HEK293 (cell line): ENCODE measurements around the gene HM13.
A peak's percentile ranks its signal among the peaks of the same experiment; 100 is the strongest.

Experiments
- HIC1 ChIP-seq: fragments of 450-650 bp; formaldehyde crosslinking; IDR thresholded peaks from 2 replicates; pipeline ENCODE4 v1.5.1; 2016; ENCODE audit warnings: missing biosample characterization, missing genetic modification characterization
- HOXD13 ChIP-seq: sonication (generic); formaldehyde crosslinking; IDR thresholded peaks from 2 replicates; pipeline ENCODE4 v1.8.0; 2022; ENCODE audit warnings: missing genetic modification reagents, borderline replicate concordance
- KLF10 ChIP-seq: fragments of 450-650 bp; IDR thresholded peaks from 2 replicates; pipeline ENCODE4 v1.5.1; 2018; ENCODE audit warnings: missing biosample characterization, mild to moderate bottlenecking, missing genetic modification characterization
- PRDM2 ChIP-seq: fragments of 450-650 bp; formaldehyde crosslinking; IDR thresholded peaks from 2 replicates; pipeline ENCODE4 v1.5.1; 2016; ENCODE audit warnings: missing biosample characterization, missing genetic modification characterization, borderline replicate concordance
- REPIN1 ChIP-seq: fragments of 450-650 bp; formaldehyde crosslinking; IDR thresholded peaks from 2 replicates; pipeline ENCODE4 v1.5.1; 2017; ENCODE audit warnings: missing biosample characterization, missing genetic modification characterization, low read depth
- SP3 ChIP-seq: fragments of 450-650 bp; formaldehyde crosslinking; IDR thresholded peaks from 2 replicates; pipeline ENCODE4 v1.5.1; 2016; ENCODE audit warnings: missing biosample characterization, missing genetic modification characterization
- YY1 ChIP-seq: fragments of 450-650 bp; formaldehyde crosslinking; IDR thresholded peaks from 2 replicates; pipeline ENCODE4 v1.5.1; 2018; ENCODE audit warnings: missing biosample characterization, missing genetic modification characterization
- ZBTB11 ChIP-seq: fragments of 450-650 bp; formaldehyde crosslinking; conservative IDR thresholded peaks from 2 replicates; pipeline ENCODE4 v1.5.1; 2016; ENCODE audit warnings: low read depth, missing biosample characterization, missing genetic modification characterization
- ZNF140 ChIP-seq: fragments of 450-650 bp; formaldehyde crosslinking; IDR thresholded peaks from 2 replicates; pipeline ENCODE4 v1.5.1; 2016; ENCODE audit warnings: missing biosample characterization, missing genetic modification characterization
- ZNF174 ChIP-seq: fragments of 450-650 bp; formaldehyde crosslinking; IDR thresholded peaks from 2 replicates; pipeline ENCODE4 v1.5.0; 2017; ENCODE audit warnings: missing biosample characterization, mild to moderate bottlenecking, missing genetic modification characterization
- ZNF2 ChIP-seq: fragments of 450-650 bp; formaldehyde crosslinking; IDR thresholded peaks from 2 replicates; pipeline ENCODE4 v1.5.1; 2016; ENCODE audit warnings: missing biosample characterization, missing genetic modification characterization
- ZNF449 ChIP-seq: fragments of 450-650 bp; formaldehyde crosslinking; IDR thresholded peaks from 2 replicates; pipeline ENCODE4 v1.5.1; 2017; ENCODE audit warnings: missing biosample characterization, mild to moderate bottlenecking, missing genetic modification characterization, moderate library complexity
- ZNF501 ChIP-seq: fragments of 450-650 bp; formaldehyde crosslinking; IDR thresholded peaks from 2 replicates; pipeline ENCODE4 v1.5.1; 2016; ENCODE audit warnings: missing biosample characterization, missing genetic modification characterization
- ZNF555 ChIP-seq: fragments of 450-650 bp; formaldehyde crosslinking; conservative IDR thresholded peaks from 2 replicates; pipeline ENCODE4 v1.5.1; 2017; ENCODE audit warnings: missing biosample characterization, mild to moderate bottlenecking, missing genetic modification characterization, inconsistent platforms
- ZNF610 ChIP-seq: fragments of 450-650 bp; formaldehyde crosslinking; IDR thresholded peaks from 2 replicates; pipeline ENCODE4 v1.5.1; 2016; ENCODE audit warnings: missing biosample characterization, missing genetic modification characterization, borderline replicate concordance
- ZNF629 ChIP-seq: fragments of 450-650 bp; formaldehyde crosslinking; IDR thresholded peaks from 2 replicates; pipeline ENCODE4 v1.5.1; 2017; ENCODE audit warnings: missing biosample characterization, missing genetic modification characterization
- ZNF654 ChIP-seq: fragments of 450-650 bp; formaldehyde crosslinking; IDR thresholded peaks from 2 replicates; pipeline ENCODE4 v1.5.1; 2016; ENCODE audit warnings: low read depth, missing biosample characterization, missing genetic modification characterization
- ZNF677 ChIP-seq: fragments of 450-650 bp; IDR thresholded peaks from 2 replicates; pipeline ENCODE4 v1.5.0; 2018; ENCODE audit warnings: missing biosample characterization, mild to moderate bottlenecking, missing genetic modification characterization, moderate library complexity
- ZNF792 ChIP-seq: fragments of 450-650 bp; formaldehyde crosslinking; IDR thresholded peaks from 2 replicates; pipeline ENCODE4 v1.5.1; 2016; ENCODE audit warnings: missing biosample characterization, missing genetic modification characterization
- TF ChIP-seq, protein P1 (sequence below): fragments of 450-650 bp; formaldehyde crosslinking; IDR thresholded peaks from 2 replicates; pipeline ENCODE4 v1.5.1; 2016; ENCODE audit warnings: missing biosample characterization, missing genetic modification characterization
- TF ChIP-seq, protein P2 (sequence below): fragments of 450-650 bp; formaldehyde crosslinking; IDR thresholded peaks from 2 replicates; pipeline ENCODE4 v1.5.1; 2016; ENCODE audit warnings: missing biosample characterization, missing genetic modification characterization

HM13 gene

GRCh38 chr20:31547017-31547675 lies 32.9 kb downstream of the HM13 start (continued):
- peak; percentile 57 for TF ChIP-seq ZBTB11 (tag by site-specific recombination)
- no peak for TF ChIP-seq ZNF654
- TF ChIP-seq ZNF2 (tag by site-specific recombination) = no peak; the same call in 1 of the 2 replicates
- peak; percentile 48; the same call in 1 of the 2 replicates for TF ChIP-seq YY1 (tag by site-specific recombination)
- no peak for TF ChIP-seq ZNF610 (tag by site-specific recombination)
- no peak for TF ChIP-seq ZNF555 (tag by site-specific recombination)
- TF ChIP-seq HOXD13 (CRISPR knock-in tag) = no peak; the same call in 1 of the 2 replicates
- TF ChIP-seq SP3 (tag by site-specific recombination) = no peak
- TF ChIP-seq HIC1 (tag by site-specific recombination) = no peak
- TF ChIP-seq, protein P1, sequence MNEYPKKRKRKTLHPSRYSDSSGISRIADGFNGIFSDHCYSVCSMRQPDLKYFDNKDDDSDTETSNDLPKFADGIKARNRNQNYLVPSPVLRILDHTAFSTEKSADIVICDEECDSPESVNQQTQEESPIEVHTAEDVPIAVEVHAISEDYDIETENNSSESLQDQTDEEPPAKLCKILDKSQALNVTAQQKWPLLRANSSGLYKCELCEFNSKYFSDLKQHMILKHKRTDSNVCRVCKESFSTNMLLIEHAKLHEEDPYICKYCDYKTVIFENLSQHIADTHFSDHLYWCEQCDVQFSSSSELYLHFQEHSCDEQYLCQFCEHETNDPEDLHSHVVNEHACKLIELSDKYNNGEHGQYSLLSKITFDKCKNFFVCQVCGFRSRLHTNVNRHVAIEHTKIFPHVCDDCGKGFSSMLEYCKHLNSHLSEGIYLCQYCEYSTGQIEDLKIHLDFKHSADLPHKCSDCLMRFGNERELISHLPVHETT (tag by site-specific recombination) = no peak
- no peak for TF ChIP-seq ZNF140
- 0 out of 2 replicates have a peak, but pooled peaks have one; percentile 25 for TF ChIP-seq ZNF449 (tag by site-specific recombination)
- no peak for TF ChIP-seq KLF10 (tag by site-specific recombination)
- TF ChIP-seq ZNF677 = no peak
- TF ChIP-seq ZNF629 (tag by site-specific recombination) = peak; percentile 99
- TF ChIP-seq ZNF174 (tag by site-specific recombination) = no peak
- no peak for TF ChIP-seq PRDM2 (tag by site-specific recombination)
- TF ChIP-seq ZNF501 (tag by site-specific recombination) = no peak
- TF ChIP-seq REPIN1 (tag by site-specific recombination) = no peak
- TF ChIP-seq, protein P2, sequence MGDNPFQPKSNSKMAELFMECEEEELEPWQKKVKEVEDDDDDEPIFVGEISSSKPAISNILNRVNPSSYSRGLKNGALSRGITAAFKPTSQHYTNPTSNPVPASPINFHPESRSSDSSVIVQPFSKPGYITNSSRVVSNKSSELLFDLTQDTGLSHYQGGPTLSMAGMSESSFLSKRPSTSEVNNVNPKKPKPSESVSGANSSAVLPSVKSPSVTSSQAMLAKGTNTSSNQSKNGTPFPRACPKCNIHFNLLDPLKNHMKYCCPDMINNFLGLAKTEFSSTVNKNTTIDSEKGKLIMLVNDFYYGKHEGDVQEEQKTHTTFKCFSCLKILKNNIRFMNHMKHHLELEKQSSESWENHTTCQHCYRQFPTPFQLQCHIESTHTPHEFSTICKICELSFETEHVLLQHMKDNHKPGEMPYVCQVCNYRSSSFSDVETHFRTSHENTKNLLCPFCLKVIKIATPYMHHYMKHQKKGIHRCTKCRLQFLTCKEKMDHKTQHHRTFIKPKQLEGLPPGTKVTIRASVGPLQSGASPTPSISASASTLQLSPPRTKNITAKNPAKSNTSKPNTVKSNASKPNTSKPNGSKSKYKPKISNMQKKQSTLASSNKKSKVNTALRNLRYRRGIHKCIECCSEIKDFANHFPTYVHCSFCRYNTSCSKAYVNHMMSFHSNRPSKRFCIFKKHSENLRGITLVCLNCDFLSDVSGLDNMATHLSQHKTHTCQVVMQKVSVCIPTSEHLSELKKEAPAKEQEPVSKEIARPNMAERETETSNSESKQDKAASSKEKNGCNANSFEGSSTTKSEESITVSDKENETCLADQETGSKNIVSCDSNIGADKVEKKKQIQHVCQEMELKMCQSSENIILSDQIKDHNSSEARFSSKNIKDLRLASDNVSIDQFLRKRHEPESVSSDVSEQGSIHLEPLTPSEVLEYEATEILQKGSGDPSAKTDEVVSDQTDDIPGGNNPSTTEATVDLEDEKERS (tag by site-specific recombination) = no peak
- TF ChIP-seq ZNF792 (tag by site-specific recombination) = no peak
